Lung microvascular endothelial cell (primary cell): ENCODE measurements around the gene RNU1-2. TPM values are rescaled to one million over a fixed set of nuclear protein-coding genes. Genes with fewer than 3 reads are reported as not detected.
A peak's percentile ranks its signal among the peaks of the same experiment; 100 is the strongest.
"Not testable (repeated sequence)": the region's sequence is repeated elsewhere in the genome, so short reads cannot be mapped to it uniquely, and the experiment has no call there.

Experiments used
- DNase-seq, 2 donors: peaks; one replicate each; pipeline versions ENCODE4 v3.0.0 to v3.0.0-alpha.2; 2010; ENCODE audit warnings: low read depth in 2 of 2
- total RNA-seq: library from RNA; depleted of rRNA; stranded (reverse); fragments of >200 nt; gene quantifications from 2 replicates; pipeline ENCODE4 v1.2.1, GENCODE V29; 2014

The RNU1-2 gene
- under 0.01 and 5,258 TPM in 2 replicates for total RNA-seq

- peak; percentile 97 to 99 for DNase-seq
Measured at GRCh38 chr1:16895598-16896315, at the start of gene RNU1-2. Gene RNU1-2, plus strand, starts transcription at chr1:16895980.

GRCh38 chr1:16856201-16856600, 39.6 kb upstream of the RNU1-2 start:
- DNase-seq, result not testable (repeated sequence)

- DNase-seq, result not testable (repeated sequence)
Measured at GRCh38 chr1:16859167-16860041, 36.4 kb upstream of the RNU1-2 start.

GRCh38 chr1:16860048-16860447, 35.7 kb upstream of the RNU1-2 start:
- not testable (repeated sequence) for DNase-seq

- not testable (repeated sequence) for DNase-seq
Measured at GRCh38 chr1:16861832-16862245, 33.9 kb upstream of the RNU1-2 start.

GRCh38 chr1:16862415-16862814, 33.4 kb upstream of the RNU1-2 start:
- DNase-seq, result not testable (repeated sequence)

GRCh38 chr1:16863024-16863423, 32.8 kb upstream of the RNU1-2 start:
- DNase-seq, result not testable (repeated sequence)

GRCh38 chr1:16866926-16867707, 28.7 kb upstream of the RNU1-2 start:
- not testable (repeated sequence) for DNase-seq

GRCh38 chr1:16868787-16869186, 27.0 kb upstream of the RNU1-2 start:
- DNase-seq, result not testable (repeated sequence)

- DNase-seq, result not testable (repeated sequence)
Measured at GRCh38 chr1:16869996-16870395, 25.8 kb upstream of the RNU1-2 start.

GRCh38 chr1:16871171-16871570, 24.6 kb upstream of the RNU1-2 start:
- DNase-seq, result not testable (repeated sequence)

GRCh38 chr1:16872152-16873075, 23.4 kb upstream of the RNU1-2 start:
- DNase-seq, result peak; percentile 44 to 63

- peak; percentile 29 to 36 for DNase-seq
Measured at GRCh38 chr1:16873076-16873879, 22.5 kb upstream of the RNU1-2 start.

GRCh38 chr1:16874968-16875765, 20.6 kb upstream of the RNU1-2 start:
- not testable (repeated sequence) for DNase-seq

- not testable (repeated sequence) for DNase-seq
Measured at GRCh38 chr1:16881742-16882141, 14.0 kb upstream of the RNU1-2 start.

GRCh38 chr1:16882986-16883385, 12.8 kb upstream of the RNU1-2 start:
- DNase-seq, result peak; percentile 40 to 71

GRCh38 chr1:16884487-16884886, 11.3 kb upstream of the RNU1-2 start:
- not testable (repeated sequence) for DNase-seq

GRCh38 chr1:16886860-16887605, 8.7 kb upstream of the RNU1-2 start:
- DNase-seq, result no peak
